Smooth muscle cell (in vitro differentiated cells): ENCODE data around the gene EPHA7. TPM values are rescaled to one million over a fixed set of nuclear protein-coding genes. Genes with fewer than 3 reads are reported as not detected.

Source experiments
- DNase-seq: peaks from one replicate; lab custom pipeline; 2025; ENCODE audit not compliant: unreplicated experiment; lab: John Stamatoyannopoulos, UW
- H2AFZ ChIP-seq: fragments of 200-600 bp; sonication (generic); 2 replicates; pipeline ENCODE4 v1.6.0; 2016; ENCODE audit warnings: antibody characterized with exemption, low read depth, mild to moderate bottlenecking
- H3F3A ChIP-seq: fragments of 200-600 bp; sonication (generic); 2 replicates; pipeline ENCODE4 v1.6.0; 2017; ENCODE audit warnings: antibody characterized with exemption, low read depth
- H3K27ac ChIP-seq: fragments of 200-600 bp; sonication (generic); 2 replicates; pipeline ENCODE4 v1.5.1; 2016; ENCODE audit warnings: low read depth, mild to moderate bottlenecking
- H3K27me3 ChIP-seq: fragments of 200-600 bp; sonication (generic); 2 replicates; pipeline ENCODE4 v1.6.1; 2016; ENCODE audit warnings: low read depth, mild to moderate bottlenecking
- H3K36me3 ChIP-seq: fragments of 200-600 bp; sonication (generic); 2 replicates; pipeline ENCODE4 v1.5.1; 2016; ENCODE audit warnings: low read depth
- H3K4me1 ChIP-seq: fragments of 200-600 bp; sonication (generic); 2 replicates; pipeline ENCODE4 v1.5.1; 2016; ENCODE audit warnings: low read depth
- H3K4me2 ChIP-seq: fragments of 200-600 bp; sonication (generic); 2 replicates; pipeline ENCODE4 v1.6.0; 2016; ENCODE audit warnings: mild to moderate bottlenecking
- H3K4me3 ChIP-seq: fragments of 200-600 bp; sonication (generic); 2 replicates; pipeline ENCODE4 v1.5.1; 2016; ENCODE audit warnings: mild to moderate bottlenecking
- H3K79me2 ChIP-seq: fragments of 200-600 bp; sonication (generic); 2 replicates; pipeline ENCODE4 v1.6.0; 2016; ENCODE audit warnings: low read depth, mild to moderate bottlenecking
- H3K9ac ChIP-seq: fragments of 200-600 bp; sonication (generic); 2 replicates; pipeline ENCODE4 v1.6.0; 2016; ENCODE audit warnings: low read depth
- H3K9me3 ChIP-seq: fragments of 200-600 bp; sonication (generic); replicated peaks from 2 replicates; pipeline ENCODE4 v1.5.1; 2016; ENCODE audit warnings: low read depth
- H4K20me1 ChIP-seq: fragments of 200-600 bp; sonication (generic); 2 replicates; pipeline ENCODE4 v1.6.0; 2016; ENCODE audit warnings: low read depth
- WGBS: methylation state at CpG from one replicate; pipeline ENCODE4 v1.1.7; 2016; ENCODE audit warnings: low lambda C conversion rate; 5-methylcytosine and 5-hydroxymethylcytosine counted together
- polyA plus RNA-seq: library from polyadenylated mRNA; unstranded; fragments of >200 nt; fragmentation: Nextera tagmentation; extraction: Ambion mirVana; gene quantifications from 2 replicates; pipeline ENCODE4 v1.2.1, GENCODE V29; 2016
- total RNA-seq: library from RNA; depleted of rRNA; stranded (reverse); fragments of >200 nt; gene quantifications from 2 replicates; pipeline ENCODE4 v1.2.3, GENCODE V29; 2014
- TF ChIP-seq, protein P1 (sequence below): fragments of 200-600 bp; sonication (generic); IDR thresholded peaks from 2 replicates; pipeline ENCODE4 v1.5.1; 2017; ENCODE audit warnings: borderline replicate concordance, mild to moderate bottlenecking, antibody characterized with exemption; ENCODE audit not compliant: insufficient read depth, poor library complexity, severe bottlenecking

The EPHA7 gene
- total and polyA plus RNA-seq, 2 experiments from 2014 or later = 2.0 to 6.2 TPM

DNA sequence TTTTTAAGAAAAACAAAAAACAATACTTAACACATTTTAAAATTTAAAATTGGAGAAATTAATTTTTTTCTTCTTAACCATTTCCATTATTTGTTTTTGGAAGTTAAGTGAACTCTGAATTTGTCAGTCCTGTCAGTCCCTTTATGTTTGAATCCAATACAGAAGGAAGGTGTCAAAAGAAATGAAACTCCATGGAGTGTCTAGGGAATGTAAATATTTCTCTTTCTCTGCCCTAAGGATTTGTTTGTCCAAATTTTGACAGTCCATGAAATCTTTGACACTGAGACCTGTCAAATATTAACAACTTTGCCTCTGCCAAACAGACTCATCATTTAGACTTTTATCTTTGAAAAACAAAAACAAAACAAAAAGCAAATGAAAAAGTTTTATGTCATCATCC is 166.4 kb downstream of the EPHA7 start:
- Histone ChIP-seq H3K4me2 (no peak overlapping the region), H3K27me3 (no peaks in the 10 kb centered on the region), H3K4me3 (no peak overlapping the region), H3K4me1 (no peaks in the 10 kb centered on the region), H3F3A (no peaks in the 10 kb centered on the region), H3K36me3 (no peaks in the 10 kb centered on the region), H3K79me2 (no peaks in the 10 kb centered on the region), H4K20me1 (no peaks in the 10 kb centered on the region), H3K27ac (no peak overlapping the region), H3K9me3 (no peaks in the 10 kb centered on the region), H3K9ac (no peak overlapping the region), H2AFZ (no peak overlapping the region)
- DNase-seq = no peak
- TF ChIP-seq, protein P1, sequence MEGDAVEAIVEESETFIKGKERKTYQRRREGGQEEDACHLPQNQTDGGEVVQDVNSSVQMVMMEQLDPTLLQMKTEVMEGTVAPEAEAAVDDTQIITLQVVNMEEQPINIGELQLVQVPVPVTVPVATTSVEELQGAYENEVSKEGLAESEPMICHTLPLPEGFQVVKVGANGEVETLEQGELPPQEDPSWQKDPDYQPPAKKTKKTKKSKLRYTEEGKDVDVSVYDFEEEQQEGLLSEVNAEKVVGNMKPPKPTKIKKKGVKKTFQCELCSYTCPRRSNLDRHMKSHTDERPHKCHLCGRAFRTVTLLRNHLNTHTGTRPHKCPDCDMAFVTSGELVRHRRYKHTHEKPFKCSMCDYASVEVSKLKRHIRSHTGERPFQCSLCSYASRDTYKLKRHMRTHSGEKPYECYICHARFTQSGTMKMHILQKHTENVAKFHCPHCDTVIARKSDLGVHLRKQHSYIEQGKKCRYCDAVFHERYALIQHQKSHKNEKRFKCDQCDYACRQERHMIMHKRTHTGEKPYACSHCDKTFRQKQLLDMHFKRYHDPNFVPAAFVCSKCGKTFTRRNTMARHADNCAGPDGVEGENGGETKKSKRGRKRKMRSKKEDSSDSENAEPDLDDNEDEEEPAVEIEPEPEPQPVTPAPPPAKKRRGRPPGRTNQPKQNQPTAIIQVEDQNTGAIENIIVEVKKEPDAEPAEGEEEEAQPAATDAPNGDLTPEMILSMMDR = no peak

DNA sequence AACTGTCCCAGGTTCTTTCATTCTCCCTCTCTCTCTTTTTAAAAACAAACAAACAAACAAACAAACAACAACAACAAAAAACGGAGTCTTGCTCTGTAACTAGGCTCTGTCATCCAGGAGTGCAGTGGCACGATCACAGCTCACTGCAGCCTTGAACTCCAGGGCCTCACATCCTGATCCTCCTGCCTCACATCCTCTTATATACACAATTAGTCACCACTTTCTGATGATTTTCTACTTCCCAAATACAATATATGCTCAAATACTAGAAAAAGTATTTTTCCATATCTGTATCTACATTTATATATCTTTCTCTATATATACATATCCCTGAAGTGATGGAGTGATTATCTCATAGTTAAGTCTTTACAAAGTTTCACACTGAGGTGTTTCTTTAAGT is 170.7 kb downstream of the EPHA7 start:
- Histone ChIP-seq H3K4me3 (no peak overlapping the region), H3K9me3 (no peaks in the 10 kb centered on the region), H3K36me3 (no peaks in the 10 kb centered on the region), H3K9ac (no peak overlapping the region), H3K4me2 (no peak overlapping the region), H3F3A (no peaks in the 10 kb centered on the region), H3K27me3 (no peaks in the 10 kb centered on the region), H3K79me2 (no peaks in the 10 kb centered on the region), H4K20me1 (no peaks in the 10 kb centered on the region), H2AFZ (no peak overlapping the region), H3K27ac (no peak overlapping the region), H3K4me1 (no peaks in the 10 kb centered on the region)
- TF ChIP-seq, protein P1 = no peak
- DNase-seq = no peak
- 68% methylated on average over 2 of the region's 2 CpGs for WGBS

DNA sequence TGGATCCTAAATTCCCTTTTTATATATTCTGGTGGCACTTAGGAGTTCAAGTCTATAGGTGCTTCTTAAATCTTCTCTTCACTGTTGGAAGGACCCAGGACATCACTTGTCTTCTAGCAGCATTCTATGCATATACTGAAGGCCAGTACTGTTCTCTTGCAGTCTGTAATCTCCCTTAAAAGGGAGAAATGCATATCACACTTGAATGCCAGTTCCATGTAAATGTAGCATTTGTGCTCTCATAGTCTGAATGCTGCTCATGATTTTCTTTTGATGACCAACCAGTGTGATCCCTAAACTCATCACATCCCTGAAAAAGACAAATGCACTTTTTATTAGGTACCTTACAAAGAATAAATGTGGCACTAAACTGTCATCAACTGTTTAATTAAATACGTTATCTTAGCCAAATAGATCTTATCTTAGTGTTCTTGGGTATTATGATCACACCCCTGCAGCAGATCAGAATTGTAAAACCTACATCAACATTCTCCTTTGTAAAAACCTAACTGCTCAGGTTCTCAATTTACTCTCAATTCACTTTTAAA is 176.1 kb downstream of the EPHA7 start:
- Histone ChIP-seq H3K9me3 (no peaks in the 10 kb centered on the region), H3F3A (no peaks in the 10 kb centered on the region), H3K36me3 (no peaks in the 10 kb centered on the region), H2AFZ (no peak overlapping the region), H3K4me1 (peaks cover 6% of the 10 kb centered on the region), H3K4me3 (no peak overlapping the region), H3K27ac (no peak overlapping the region), H3K4me2 (no peak overlapping the region), H3K9ac (no peak overlapping the region), H3K79me2 (no peaks in the 10 kb centered on the region), H4K20me1 (no peaks in the 10 kb centered on the region), H3K27me3 (no peaks in the 10 kb centered on the region)
- DNase-seq = no peak
- 82% methylated on average over 1 of the region's 1 CpG for whole genome bisulfite sequencing
- TF ChIP-seq, protein P1 = no peak

DNA sequence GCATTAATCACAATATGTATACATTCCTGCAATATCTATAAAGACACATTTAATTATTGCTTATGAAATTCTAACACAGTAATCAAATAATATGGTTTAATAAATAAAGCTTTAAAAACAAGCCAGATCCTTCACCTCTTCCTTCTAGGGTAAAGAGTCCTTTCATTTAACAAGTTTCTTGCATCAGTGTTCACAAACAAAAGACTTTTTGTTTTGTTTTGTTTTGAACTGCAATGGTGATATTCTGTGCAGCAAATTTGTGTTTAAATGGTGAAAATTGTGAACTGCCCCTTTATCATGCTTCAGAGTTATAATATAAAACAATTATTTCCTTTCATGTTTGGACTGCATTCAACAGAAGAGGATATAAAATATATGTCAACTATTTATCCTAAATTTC is 177.3 kb downstream of the EPHA7 start:
- no peak overlapping the region for H3K9ac ChIP-seq
- H3K27ac ChIP-seq = no peak overlapping the region
- peaks cover 6% of the 10 kb centered on the region for H3K4me1 ChIP-seq
- no peaks in the 10 kb centered on the region for H3K9me3 ChIP-seq
- H3K27me3 ChIP-seq = no peaks in the 10 kb centered on the region
- no peak overlapping the region for H3K4me3 ChIP-seq
- H2AFZ ChIP-seq = no peak overlapping the region
- no peak for DNase-seq
- no peaks in the 10 kb centered on the region for H3K79me2 ChIP-seq
- TF ChIP-seq, protein P1 = no peak
- no peaks in the 10 kb centered on the region for H4K20me1 ChIP-seq
- H3K36me3 ChIP-seq = no peaks in the 10 kb centered on the region
- H3F3A ChIP-seq = no peaks in the 10 kb centered on the region
- no peak overlapping the region for H3K4me2 ChIP-seq
